D341Med (cell line): Measurements from ENCODE around the gene DHRS2.

Source experiments
- DNase-seq: peaks from one replicate; pipeline ENCODE4 v3.0.0; 2012; ENCODE audit warnings: low spot score

Gene DHRS2

GRCh38 chr14:23694085-23694948 is 58.2 kb downstream of the DHRS2 start:
- no peak for DNase-seq
